HEK293T (cell line): ENCODE data around the gene VWC2L.

Experiments used
- BHLHE40 ChIP-seq: fragments of 450-650 bp; IDR thresholded peaks from 2 replicates; pipeline ENCODE4 v1.6.1; 2016; ENCODE audit warnings: mild to moderate bottlenecking, moderate library complexity, borderline replicate concordance
- ELF4 ChIP-seq: fragments of 450-650 bp; IDR thresholded peaks from 2 replicates; pipeline ENCODE4 v1.6.1; 2017; ENCODE audit warnings: antibody characterized with exemption
- FOXA1 ChIP-seq: fragments of 450-650 bp; IDR thresholded peaks from 2 replicates; pipeline ENCODE4 v1.6.1; 2016; ENCODE audit warnings: mild to moderate bottlenecking
- FOXM1 ChIP-seq: fragments of 450-650 bp; IDR thresholded peaks from 2 replicates; pipeline ENCODE4 v1.6.1; 2017; ENCODE audit warnings: mild to moderate bottlenecking, borderline replicate concordance
- L3MBTL2 ChIP-seq: fragments of 450-650 bp; conservative IDR thresholded peaks from 2 replicates; pipeline ENCODE4 v1.6.1; 2016; ENCODE audit warnings: mild to moderate bottlenecking
- PKNOX1 ChIP-seq: fragments of 450-650 bp; IDR thresholded peaks from 2 replicates; pipeline ENCODE4 v1.6.1; 2016
- TARDBP ChIP-seq: fragments of 450-650 bp; IDR thresholded peaks from 2 replicates; pipeline ENCODE4 v1.6.1; 2016

DNA sequence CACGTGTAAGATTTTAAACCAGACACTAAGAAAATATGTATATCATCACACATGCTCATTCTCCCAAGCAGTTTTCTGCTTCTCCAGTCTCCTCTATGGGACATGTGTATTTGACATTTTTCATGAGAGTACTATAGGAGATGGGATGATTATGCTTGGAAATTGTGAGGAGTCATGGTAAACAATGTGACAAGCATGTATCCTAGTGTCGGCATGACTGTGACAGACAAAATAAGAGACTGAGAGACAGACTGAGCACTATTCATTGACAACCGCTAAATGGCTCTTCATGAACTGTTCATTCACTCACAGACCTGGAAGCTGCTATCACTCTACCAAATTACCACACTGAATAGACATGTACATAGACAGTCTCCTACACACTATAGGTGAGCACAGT lies 127.1 kb downstream of the VWC2L start:
- TF ChIP-seq BHLHE40 (no peak), ELF4 (no peak), FOXA1 (no peak), PKNOX1 (no peak), TARDBP (no peak), L3MBTL2 (no peak), FOXM1 (no peak)
